DMS53 treated with DMSO at 0.1 percent for 48 hours (cell line): ENCODE measurements around the gene TSPAN14.
"Not testable (repeated sequence)": the region's sequence is repeated elsewhere in the genome, so short reads cannot be mapped to it uniquely, and the experiment has no call there.

Source experiments
- DNase-seq: peaks from one replicate; lab custom pipeline; 2025; ENCODE audit not compliant: unreplicated experiment; lab: John Stamatoyannopoulos, UW

Gene TSPAN14

DNA sequence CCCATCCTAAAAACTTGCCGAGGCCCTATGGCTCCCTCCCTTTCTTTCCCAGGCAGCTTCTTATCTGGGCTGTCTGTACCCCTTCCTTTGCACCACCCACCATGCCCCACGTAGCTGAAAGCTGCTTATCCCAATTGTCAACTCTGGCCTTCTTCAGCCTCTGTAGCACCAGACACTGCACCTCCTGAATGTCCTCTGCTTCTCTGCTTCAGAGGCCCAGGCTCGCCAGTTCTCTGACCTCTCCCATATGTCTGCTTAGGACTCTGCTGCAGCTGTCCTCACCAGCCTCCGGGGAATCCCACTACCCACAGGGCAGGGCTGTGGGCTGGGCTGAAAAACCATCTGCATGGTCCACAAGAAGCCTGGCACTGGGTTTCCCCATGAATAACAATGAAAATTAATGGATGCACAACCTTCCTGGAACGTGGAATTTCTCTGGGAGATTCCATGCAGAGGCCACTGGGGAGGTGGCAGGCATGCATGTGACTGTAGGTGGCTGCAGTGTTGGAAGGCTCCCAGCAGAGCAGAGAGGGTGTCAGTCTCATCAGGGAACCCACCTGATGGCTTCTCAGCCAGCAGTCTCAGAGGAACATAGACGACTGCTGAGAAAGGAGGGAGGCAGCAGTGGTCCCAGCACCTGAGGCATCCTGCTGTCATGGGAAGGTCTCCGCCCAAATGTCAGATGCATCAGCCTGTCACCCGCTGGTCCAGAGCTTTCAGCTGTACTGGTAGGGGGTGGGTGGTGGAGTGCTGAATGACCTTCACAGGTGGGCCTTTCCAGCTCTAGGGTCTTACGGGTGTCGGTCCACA lies 66.8 kb downstream of the TSPAN14 start:
- no peak for DNase-seq

DNA sequence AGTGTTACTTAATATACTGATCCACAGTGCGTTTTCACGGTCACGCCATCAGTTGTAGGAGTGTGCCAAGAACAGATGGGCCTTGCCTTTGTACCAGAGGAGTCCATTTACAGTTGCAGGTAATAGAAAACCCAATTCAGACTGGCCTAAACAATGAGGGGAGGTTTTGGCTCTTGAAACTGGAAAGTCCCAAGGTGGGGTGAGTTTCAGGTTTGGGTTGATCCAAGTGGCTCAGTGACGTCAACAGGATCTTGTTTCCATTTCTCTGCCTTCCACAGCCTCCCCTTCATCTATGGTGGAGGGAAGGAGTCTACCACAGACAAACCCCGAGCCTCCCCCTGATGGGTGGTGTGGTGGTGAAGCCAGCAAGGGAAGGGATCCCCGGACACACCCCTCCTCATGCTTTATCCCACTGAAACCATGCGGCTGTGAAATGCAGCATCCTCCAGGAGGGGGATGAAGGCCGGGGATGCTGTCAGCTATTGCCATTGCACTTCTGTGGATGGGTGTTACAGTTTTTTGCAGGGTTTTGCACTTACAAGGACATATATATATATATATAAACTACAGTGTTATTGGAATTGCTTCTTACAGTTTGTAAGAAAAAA lies 68.8 kb downstream of the TSPAN14 start:
- DNase-seq: no peak

DNA sequence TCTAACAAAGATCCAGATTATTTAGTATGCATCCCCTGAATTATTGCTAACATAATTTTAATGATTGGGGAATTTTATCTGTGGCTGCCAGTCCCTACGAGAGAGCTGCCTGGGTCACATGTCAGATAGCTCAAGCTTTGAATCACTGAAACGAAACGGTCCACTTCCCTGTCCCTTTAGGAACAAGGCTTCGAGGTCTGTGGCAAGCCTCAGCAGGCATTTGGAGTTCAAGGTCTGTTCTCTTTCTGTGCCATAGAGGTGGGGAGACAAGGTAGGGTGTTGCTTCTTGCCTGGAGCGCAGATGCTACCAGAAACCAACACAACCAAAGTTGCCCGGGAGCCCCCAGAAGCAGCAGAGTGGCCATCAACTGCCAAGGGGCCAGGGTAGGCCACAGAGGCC lies 69.7 kb downstream of the TSPAN14 start:
- no peak for DNase-seq

GRCh38 chr10:80524190-80524909 lies 70.2 kb downstream of the TSPAN14 start:
- no peak for DNase-seq

GRCh38 chr10:80526218-80526617 lies 72.1 kb downstream of the TSPAN14 start:
- no peak for DNase-seq

- DNase-seq: no peak
Observed at GRCh38 chr10:80526742-80527141, 72.6 kb downstream of the TSPAN14 start.

GRCh38 chr10:80528185-80528700 lies 74.1 kb downstream of the TSPAN14 start:
- no peak for DNase-seq

DNA sequence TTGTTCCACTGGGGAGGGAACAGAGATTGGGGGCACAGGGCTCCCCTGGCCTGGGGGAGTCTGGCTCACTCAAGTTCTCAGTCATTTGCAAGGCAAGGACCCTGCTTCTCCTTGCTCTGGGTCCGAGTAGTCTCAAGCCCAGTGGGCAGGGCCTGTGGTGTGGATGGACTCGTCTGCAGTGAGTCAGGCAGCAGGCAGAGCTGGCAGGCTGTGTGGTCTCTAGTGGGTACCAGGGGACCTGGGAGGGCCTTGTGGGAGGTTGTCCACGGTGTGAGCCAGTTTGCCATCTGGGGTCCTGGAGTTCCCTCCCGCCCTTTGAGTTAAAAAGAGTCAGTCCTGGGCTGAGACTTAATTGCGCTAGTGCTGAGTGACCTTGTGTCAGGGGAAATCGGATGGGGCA lies 74.8 kb downstream of the TSPAN14 start:
- DNase-seq: no peak

DNA sequence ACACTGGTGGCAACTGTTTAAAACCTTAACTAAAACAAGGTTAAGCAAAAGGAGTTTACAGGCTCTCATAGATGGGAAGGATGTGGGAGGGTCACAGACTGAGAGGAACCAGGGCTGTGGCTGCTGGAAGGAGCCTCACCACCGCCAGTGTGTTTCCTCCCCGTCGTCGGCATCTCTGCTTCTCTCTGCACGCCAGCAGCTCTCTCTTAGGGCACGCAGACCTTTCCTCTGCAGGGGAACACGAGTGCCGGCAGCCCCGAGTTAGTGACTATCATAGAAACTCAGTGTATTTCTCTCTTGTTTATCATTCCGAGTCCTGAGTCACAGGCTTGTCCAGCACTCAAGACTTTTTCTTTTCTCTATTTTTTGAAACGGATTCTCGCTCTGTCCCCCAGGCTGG lies 75.5 kb downstream of the TSPAN14 start:
- no peak for DNase-seq

DNA sequence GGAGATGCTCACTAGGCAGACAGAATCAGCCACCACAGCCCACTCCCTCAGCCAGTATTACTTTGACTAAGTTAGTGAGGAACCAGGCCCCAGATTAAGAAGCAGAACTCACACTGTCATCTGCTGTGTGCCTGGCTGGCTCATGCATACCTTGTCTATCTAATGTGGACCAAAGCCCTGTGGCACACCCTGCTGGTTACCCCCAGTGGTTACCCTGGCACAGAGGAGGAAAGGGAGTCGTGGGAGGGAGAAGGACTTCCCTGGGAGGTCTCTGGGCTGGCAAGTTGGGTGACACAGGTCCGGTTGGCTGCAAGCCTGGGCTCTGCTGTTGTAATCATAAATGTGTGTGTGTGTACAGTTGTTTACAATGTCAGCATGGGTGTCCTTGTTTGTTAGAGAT lies 76.1 kb downstream of the TSPAN14 start:
- DNase-seq: no peak

DNA sequence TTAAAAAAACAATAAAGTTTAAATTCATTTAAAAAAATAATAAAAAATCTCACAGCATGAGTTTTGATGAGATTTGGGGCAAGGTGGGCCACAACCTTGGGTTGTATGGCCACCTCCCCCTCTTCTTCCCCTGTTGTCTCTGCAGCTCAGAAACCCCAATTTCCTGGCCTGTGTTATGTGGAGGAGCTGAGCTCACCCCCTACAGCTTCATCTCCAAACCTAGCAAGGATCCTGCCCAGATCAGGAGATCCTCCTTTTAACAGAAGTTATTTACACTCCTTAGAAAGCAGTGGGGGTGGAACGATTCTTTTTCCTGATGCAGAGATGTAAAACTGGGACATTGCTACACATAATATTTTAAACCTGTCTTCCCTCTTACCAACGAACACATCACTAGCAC lies 76.7 kb downstream of the TSPAN14 start:
- DNase-seq: no peak

DNA sequence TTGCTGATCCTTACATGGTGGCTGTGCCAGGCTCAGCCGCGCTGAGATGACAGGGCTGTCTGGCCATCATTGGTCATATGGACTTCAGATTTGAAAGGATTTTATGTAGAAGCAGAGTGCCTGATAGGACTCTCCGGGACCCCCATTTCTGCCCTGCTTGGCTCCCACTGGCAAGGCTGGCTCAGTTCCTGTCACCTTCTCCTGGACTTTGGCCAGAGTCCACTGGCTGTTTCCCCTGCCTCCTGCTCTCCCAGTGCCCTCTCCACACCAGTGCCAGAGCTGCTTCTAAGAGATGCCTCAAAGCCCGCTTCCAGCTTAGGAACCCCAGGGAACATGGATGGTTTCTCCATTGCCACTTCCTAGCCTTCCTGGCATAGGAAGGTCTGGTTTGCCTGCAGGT lies 78.5 kb downstream of the TSPAN14 start:
- no peak for DNase-seq

DNA sequence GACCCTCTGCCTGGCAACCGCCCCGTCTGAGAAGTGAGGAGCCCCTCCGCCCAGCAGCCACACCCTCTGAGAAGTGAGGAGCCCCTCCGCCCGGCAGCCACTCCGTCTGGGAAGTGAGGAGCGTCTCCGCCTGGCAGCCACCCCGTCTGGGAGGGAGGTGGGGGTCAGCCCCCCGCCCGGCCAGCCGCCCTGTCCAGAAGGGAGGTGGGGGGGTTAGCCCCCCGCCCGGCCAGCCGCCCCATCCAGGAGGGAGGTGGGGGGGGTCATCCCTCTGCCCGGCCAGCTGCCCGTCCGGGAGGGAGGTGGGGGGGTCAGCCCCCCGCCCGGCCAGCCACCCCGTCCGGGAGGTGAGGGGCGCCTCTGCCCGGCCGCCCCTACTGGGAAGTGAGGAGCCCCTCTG lies 79.9 kb downstream of the TSPAN14 start:
- DNase-seq: not testable (repeated sequence)

DNA sequence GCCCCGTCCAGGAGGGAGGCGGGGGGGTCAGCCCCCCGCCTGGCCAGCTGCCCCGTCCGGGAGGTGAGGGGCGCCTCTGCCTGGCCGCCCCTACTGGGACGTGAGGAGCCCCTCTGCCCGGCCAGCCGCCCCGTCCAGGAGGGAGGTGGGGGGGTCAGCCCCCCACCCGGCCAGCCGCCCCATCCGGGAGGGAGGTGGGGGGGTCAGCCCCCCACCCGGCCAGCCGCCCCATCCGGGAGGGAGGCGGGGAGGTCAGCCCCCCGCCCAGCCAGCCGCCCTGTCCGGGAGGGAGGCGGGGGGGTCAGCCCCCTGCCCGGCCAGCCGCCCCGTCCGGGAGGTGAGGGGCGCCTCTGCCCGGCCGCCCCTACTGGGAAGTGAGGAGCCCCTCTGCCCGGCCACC lies 80.5 kb downstream of the TSPAN14 start:
- DNase-seq: not testable (repeated sequence)

DNA sequence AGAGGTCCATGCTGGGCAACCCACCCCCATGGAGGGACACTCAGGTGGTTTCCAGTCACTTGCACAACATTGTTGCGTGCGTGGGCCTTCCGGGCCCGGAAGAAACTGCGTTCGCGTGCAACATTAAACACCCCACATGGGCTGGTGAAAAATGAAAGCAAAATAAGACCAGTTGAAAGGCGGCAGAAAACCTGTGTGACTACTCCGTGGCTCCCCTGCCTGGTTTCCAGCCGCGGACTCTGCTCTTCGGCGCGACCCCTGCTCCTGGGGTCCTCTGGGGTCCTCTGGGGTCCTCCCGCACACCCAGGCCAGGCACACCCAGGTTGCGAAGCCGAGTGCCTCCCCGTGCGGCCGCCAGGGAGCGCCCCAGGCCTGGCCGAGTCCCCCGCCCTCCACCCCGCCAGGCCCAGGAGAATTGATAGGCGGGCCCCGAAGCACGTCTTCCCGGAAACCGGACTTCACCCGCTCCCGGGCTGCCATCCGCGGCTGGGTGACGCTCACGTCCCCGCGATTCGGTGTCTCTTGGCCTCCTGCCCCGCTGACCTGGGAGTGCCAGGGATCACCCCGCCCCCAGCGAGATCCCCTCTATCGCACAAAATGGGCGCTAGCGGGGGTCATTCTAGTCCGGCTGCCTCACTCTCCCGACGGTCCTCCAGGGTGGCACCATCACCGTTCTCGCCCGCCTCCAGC lies 81.7 kb downstream of the TSPAN14 start:
- DNase-seq: peak; percentile 71

- no peak for DNase-seq
Observed at GRCh38 chr10:80536361-80536835, 82.3 kb downstream of the TSPAN14 start.

DNA sequence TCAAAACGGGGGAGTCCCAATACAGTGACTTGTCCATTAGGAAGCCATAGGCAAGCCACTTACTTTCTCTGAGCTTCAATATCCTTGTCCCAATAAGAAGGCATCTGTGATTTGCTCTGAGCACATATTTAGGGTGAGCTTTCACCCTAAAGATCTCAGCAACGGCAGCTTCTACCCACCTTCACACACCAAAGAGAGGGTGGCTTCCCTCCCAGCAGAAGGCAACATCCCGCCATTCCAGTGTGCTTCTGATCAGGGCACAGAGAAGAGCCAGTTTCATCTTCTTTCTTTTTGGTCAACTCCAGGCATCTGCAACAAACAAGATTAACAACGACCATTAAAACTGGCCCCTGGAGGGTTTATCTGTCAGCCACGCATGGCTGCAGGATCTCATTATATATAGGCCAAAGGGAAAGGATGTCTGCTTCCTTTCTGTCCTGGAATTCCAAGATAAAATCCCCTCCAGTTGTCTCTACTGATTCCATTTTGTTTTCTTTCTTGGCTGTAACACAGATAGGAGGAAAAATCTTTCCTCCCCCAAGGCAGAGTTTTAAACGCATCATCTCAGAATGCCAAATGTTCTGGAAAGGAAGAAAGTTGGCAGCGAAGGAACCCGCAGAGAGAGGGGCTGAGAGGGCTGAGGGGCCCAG lies 83.1 kb downstream of the TSPAN14 start:
- no peak for DNase-seq

GRCh38 chr10:80537736-80538480 lies 83.8 kb downstream of the TSPAN14 start, which contains the start of gene SH2D4B:
Gene SH2D4B, plus strand, starts transcription at chr10:80537902. Its CDS starts 430 bp downstream, at chr10:80538332.
- no peak for DNase-seq

DNA sequence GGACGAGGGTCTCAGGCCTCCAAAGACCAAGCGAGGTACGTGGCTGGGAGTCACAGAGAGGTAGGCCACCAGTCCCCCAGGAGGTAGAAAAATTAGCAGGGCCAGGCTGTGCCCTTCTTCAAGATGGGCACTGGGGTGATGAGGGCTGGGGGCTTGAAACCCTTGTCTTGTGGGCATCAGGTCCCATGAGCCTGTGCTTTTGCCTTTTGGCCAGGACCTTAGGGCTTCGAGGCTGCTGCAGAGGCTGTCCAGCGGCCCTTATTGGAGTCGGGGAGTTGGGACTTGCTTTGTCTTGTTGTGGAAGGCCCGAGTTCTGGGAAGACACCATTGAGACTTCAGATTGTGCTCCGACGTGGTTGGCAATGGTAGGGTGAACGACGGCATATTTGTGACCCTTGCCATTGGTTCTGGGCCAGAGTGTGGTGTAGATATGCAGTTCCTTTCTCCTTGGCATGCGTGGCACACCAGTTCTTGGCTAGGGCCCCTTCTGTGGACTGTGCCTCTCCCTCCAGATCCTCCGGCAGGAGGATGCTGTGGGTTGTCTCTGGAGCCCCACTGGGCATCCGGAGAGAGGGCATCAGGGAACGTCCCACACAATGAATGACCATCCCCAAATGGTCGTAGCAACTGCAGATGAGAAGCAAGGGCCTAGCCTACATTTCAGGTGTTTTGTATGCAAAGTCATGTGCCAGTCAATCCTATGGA lies 84.5 kb downstream of the TSPAN14 start:
- DNase-seq: no peak
